ENCODE results near the gene FBXO4.

DNA sequence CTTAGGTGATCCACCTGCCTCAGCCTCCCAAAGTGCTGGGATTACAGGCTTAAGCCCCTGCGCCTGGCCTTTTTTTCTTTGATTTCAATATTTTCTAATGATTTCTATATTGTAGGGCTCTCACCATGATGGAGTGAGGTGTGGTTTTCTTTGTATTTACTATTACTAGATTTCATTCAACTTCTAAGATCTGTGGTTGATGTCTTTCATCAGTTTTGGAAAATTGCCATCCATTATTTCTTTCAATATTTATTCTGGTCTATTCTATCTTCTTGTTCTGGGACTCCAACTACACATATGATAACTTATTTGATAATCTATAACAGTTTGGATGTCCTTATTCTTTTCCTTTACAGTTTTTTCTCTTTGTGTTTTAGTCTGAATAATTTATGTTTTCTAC is 31.9 kb downstream of the FBXO4 start:
- no peak for TF ChIP-seq SUZ12 (IDR thresholded peaks at IDR 0.05)
- TF ChIP-seq ZNF384 (IDR thresholded peaks at IDR 0.05), result no peak
- no peak for TF ChIP-seq FOXK2 (IDR thresholded peaks at IDR 0.05)
- TF ChIP-seq HDGF (IDR thresholded peaks at IDR 0.05; ENCODE audit: borderline replicate concordance), result no peak
- TF ChIP-seq CTBP1 (IDR thresholded peaks at IDR 0.05; ENCODE audit: borderline replicate concordance), result no peak
- no peak for TF ChIP-seq ELF4 (IDR thresholded peaks at IDR 0.05)
- no peak for TF ChIP-seq SP1 (IDR thresholded peaks at IDR 0.05)
- no peak for TF ChIP-seq ARNT (IDR thresholded peaks at IDR 0.05)
- no peak for TF ChIP-seq LEF1 (IDR thresholded peaks at IDR 0.05; ENCODE audit: borderline replicate concordance)
- no peak for TF ChIP-seq FOXM1 (IDR thresholded peaks at IDR 0.05; ENCODE audit: borderline replicate concordance)
- TF ChIP-seq BHLHE40 (IDR thresholded peaks at IDR 0.05; ENCODE audit: borderline replicate concordance), result no peak
- TF ChIP-seq, protein P1, sequence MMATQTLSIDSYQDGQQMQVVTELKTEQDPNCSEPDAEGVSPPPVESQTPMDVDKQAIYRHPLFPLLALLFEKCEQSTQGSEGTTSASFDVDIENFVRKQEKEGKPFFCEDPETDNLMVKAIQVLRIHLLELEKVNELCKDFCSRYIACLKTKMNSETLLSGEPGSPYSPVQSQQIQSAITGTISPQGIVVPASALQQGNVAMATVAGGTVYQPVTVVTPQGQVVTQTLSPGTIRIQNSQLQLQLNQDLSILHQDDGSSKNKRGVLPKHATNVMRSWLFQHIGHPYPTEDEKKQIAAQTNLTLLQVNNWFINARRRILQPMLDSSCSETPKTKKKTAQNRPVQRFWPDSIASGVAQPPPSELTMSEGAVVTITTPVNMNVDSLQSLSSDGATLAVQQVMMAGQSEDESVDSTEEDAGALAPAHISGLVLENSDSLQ (IDR thresholded peaks at IDR 0.05), result no peak
